UCSD-AML1 (cell line): ENCODE data around the gene IFI35.

Source experiments
- DNase-seq: peaks from one replicate; lab custom pipeline; 2025; ENCODE audit not compliant: unreplicated experiment; lab: John Stamatoyannopoulos, UW

Gene IFI35

DNA sequence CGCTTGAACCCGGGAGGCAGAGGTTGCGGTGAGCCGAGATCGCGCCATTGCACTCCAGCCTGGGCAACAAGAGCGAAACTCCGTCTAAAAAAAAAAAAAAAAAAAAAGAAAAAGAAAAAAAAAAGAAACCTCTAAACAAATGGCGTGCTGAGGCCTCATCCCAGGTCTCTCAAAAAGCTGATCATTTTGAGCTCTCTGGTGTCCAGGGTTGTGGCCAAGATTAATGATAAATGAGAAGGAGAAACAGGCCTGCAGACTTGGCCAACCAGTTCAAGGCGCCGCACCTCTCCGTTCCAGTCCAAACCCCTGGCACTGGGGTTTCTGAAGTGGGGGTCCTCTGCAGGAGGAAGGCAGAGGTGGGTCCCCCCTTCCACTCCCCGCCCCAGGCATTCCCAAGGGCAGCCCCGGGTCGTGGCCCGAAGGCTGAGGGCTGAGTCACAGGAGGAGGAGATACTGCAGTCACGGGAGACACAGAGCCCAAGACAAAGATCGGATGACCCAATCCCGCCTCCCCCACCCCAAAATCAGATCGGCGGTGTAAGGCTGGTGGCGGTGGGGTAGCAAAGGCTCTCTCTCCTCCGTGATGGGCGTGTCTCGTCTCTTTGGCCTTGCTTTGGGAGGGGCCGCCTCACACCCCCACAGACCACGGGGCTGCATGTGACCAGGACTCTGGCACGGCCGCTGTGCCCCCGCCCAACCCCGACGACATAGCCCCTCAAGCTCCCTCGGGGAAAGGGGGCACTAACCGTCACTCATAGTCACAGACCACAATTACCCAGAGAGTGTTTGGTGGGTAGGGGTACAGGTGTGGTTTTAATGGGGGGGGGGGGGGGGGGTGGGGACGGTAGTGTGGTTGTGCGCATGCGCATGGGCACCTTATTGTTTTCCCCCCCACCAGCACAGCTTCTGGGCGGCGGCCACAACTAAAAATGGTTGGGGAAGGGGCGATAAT, 14.5 kb downstream of the IFI35 start:
- DNase-seq: peak; percentile 58

DNA sequence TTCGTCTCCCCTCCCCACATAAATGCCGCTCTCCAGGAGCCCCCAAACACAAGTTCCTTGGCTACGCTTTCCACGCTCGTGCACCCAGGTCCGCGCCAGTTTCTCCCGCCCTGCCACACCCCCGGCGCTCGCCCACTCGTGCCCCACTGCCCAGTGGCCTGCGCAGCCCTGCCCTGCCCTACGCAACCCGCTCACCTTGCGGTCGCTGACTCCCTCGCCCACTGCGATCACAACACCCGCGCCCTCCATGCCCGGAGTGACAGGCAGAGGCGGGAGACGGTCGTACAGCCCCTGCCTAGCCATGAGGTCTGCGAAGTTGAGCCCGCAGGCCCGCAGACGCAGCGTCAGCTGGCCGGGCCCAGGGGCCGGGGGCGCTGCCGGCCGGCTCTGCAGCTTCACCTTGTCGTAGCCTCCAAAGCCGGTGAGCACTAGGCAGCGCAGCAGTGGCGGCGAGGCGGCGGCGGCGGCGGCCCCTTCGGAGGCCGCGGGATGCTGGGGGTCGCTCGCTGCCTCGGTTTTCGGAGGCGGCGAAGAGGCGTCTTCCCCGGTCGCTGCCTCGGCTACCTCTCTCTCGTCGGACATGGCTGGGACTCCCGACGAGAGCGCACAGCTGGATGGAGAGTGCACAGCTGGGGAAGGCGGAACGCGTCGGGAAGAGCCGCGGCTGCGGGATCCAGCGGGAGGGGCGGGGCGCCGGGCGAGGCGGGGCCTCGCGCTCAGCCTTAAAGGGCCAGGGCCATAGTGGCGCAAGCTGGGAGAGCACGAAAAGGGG, 15.3 kb downstream of the IFI35 start, which contains the start of gene VAT1:
Gene VAT1 (minus strand): TSS at position 645 of the 772 bp plus-strand sequence. CDS start 63 bp downstream, at position 582.
- peak; percentile 83 for DNase-seq

GRCh38 chr17:43024407-43025289, 18.1 kb downstream of the IFI35 start, which contains the start of gene RND2:
Gene RND2, plus strand, starts transcription at chr17:43025231. Its CDS starts 117 bp downstream, at chr17:43025348.
- peak; percentile 84 for DNase-seq

DNA sequence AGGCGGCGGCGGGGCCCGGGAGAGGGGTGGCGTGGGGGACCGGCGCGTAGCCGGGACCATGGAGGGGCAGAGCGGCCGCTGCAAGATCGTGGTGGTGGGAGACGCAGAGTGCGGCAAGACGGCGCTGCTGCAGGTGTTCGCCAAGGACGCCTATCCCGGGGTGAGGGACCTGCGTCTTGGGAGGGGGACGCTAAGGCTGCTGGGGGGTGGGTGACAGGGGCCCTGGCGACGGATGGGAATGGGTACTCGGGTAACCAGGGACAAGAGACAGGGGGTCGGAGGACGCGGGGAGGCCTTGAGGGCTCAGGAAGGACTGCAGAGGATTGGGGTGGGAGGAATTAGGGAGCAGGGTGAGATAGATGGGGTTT, 18.7 kb downstream of the IFI35 start:
- DNase-seq: no peak

GRCh38 chr17:43025766-43026537, 19.4 kb downstream of the IFI35 start:
- no peak for DNase-seq

- no peak for DNase-seq
Observed at GRCh38 chr17:43026595-43026994, 20.0 kb downstream of the IFI35 start.

- DNase-seq: no peak
Observed at GRCh38 chr17:43027091-43028032, 20.8 kb downstream of the IFI35 start.

GRCh38 chr17:43028221-43028861, 21.8 kb downstream of the IFI35 start:
- DNase-seq: no peak

GRCh38 chr17:43030137-43030767, 23.7 kb downstream of the IFI35 start:
- DNase-seq: no peak

- DNase-seq: no peak
Observed at GRCh38 chr17:43031666-43032065, 25.1 kb downstream of the IFI35 start.

- DNase-seq: no peak
Observed at GRCh38 chr17:43033948-43034881, 27.6 kb downstream of the IFI35 start.

- DNase-seq: no peak
Observed at GRCh38 chr17:43034894-43035293, 28.3 kb downstream of the IFI35 start.

GRCh38 chr17:43039646-43040045, 33.1 kb downstream of the IFI35 start:
- no peak for DNase-seq

GRCh38 chr17:43040655-43041054, 34.1 kb downstream of the IFI35 start:
- DNase-seq: no peak

GRCh38 chr17:43042025-43042628, 35.5 kb downstream of the IFI35 start:
- DNase-seq: no peak

DNA sequence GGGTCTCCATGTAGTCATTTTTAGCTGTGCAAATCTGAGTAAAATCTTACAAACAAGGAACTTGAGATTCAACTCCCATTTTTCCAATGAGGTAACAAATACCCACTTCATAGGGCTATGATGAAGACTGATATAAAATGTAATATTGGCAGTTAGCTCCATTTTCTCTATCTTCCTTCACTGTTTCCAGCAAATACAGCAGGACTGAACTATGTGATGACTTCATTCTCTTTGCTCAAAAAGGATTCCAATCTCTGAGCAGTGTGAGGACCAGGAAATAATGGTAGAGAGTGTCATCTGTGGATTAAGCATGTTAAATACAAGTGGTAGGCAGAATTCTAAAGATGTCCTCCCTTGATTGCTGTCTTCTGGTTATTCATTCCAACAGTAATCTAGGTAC, 36.7 kb downstream of the IFI35 start:
- no peak for DNase-seq

GRCh38 chr17:43044024-43044423, 37.4 kb downstream of the IFI35 start:
- no peak for DNase-seq
